PC-3 (cell line): ENCODE data around the gene IQSEC3.

Experiments
- CTCF ChIP-seq: fragments of 300-600 bp; sonication (generic); conservative IDR thresholded peaks from 2 replicates; pipeline ENCODE4 v1.5.1; 2017; ENCODE audit warnings: antibody characterized with exemption, low read depth, mild to moderate bottlenecking, low read length
- EZH2 ChIP-seq: fragments of 300-600 bp; sonication (generic); IDR thresholded peaks from one replicate; pipeline ENCODE4 v1.6.1; 2017; ENCODE audit warnings: antibody characterized with exemption, mild to moderate bottlenecking, low read length; ENCODE audit not compliant: unreplicated experiment
- EZH2phosphoT487 ChIP-seq: fragments of 300-600 bp; sonication (generic); IDR thresholded peaks from 2 replicates; pipeline ENCODE4 v1.6.1; 2018; ENCODE audit warnings: mild to moderate bottlenecking, antibody characterized with exemption, low read length, borderline replicate concordance

GRCh38 chr12:101969-102878 lies 35.7 kb downstream of the IQSEC3 start:
- no peak for TF ChIP-seq CTCF
- no peak for TF ChIP-seq EZH2phosphoT487
- no peak for TF ChIP-seq EZH2
